DND-41 (cell line): ENCODE data around the gene MS4A4E.

Source experiments
- ATAC-seq: fragments of 200-7000 bp; cut with Tn5 transposase; 3 replicates; pipeline ENCODE4 v1.9.1; 2021; ENCODE audit warnings: low read depth; ENCODE audit not compliant: insufficient read depth
- DNase-seq: peaks from one replicate; pipeline ENCODE4 v3.0.0-alpha.2; 2020
- H2AFZ ChIP-seq: 2 replicates; pipeline ENCODE4 v1.6.0; 2012; ENCODE audit warnings: low read depth, low read length
- H3K27ac ChIP-seq: 2 replicates; pipeline ENCODE4 v1.5.1; 2012; ENCODE audit warnings: low read length, inconsistent platforms
- H3K27me3 ChIP-seq: fragments of 200-600 bp; sonication (generic); 2 replicates; pipeline ENCODE4 v1.6.0; 2012; ENCODE audit warnings: low read length, mild to moderate bottlenecking, inconsistent platforms; ENCODE audit not compliant: insufficient read depth, poor library complexity
- H3K36me3 ChIP-seq: 2 replicates; pipeline ENCODE4 v1.5.1; 2012; ENCODE audit warnings: low read length, inconsistent platforms; ENCODE audit not compliant: insufficient read depth
- H3K4me1 ChIP-seq: 2 replicates; pipeline ENCODE4 v1.5.1; 2012; ENCODE audit warnings: mild to moderate bottlenecking, low read length; ENCODE audit not compliant: insufficient read depth
- H3K4me2 ChIP-seq: 2 replicates; pipeline ENCODE4 v1.6.0; 2012; ENCODE audit warnings: mild to moderate bottlenecking, moderate library complexity, low read length, inconsistent platforms; ENCODE audit not compliant: insufficient read depth
- H3K4me3 ChIP-seq, 2 experiments: fragments of 200-600 bp in 1 of 2; shearing (Covaris generic) in 1 of 2; 2 replicates each; pipeline ENCODE4 v1.5.1; 2012 to 2016; ENCODE audit warnings: inconsistent platforms in 2 of 2, low read length in 2 of 2, mild to moderate bottlenecking in 2 of 2, low read depth in 1 of 2, moderate library complexity in 1 of 2
- H3K79me2 ChIP-seq: 2 replicates; pipeline ENCODE4 v1.6.0; 2012; ENCODE audit warnings: low read length, inconsistent platforms; ENCODE audit not compliant: insufficient read depth
- H3K9ac ChIP-seq: 2 replicates; pipeline ENCODE4 v1.6.0; 2012; ENCODE audit warnings: low read depth, mild to moderate bottlenecking, inconsistent platforms, low read length, moderate library complexity
- H3K9me3 ChIP-seq: 2 replicates; pipeline ENCODE4 v1.5.1; 2012; ENCODE audit warnings: low read length, moderate library complexity, mild to moderate bottlenecking, inconsistent platforms; ENCODE audit not compliant: insufficient read depth, severe bottlenecking
- H4K20me1 ChIP-seq: 2 replicates; pipeline ENCODE4 v1.6.0; 2012; ENCODE audit warnings: low read length; ENCODE audit not compliant: insufficient read depth
- EZH2 ChIP-seq: IDR thresholded peaks from 3 replicates; pipeline ENCODE4 v1.6.1; 2012; ENCODE audit warnings: borderline replicate concordance, low read depth, mild to moderate bottlenecking, moderate library complexity, low read length, inconsistent platforms; ENCODE audit not compliant: severe bottlenecking
- TF ChIP-seq, protein P1 (sequence below): IDR thresholded peaks from 2 replicates; pipeline ENCODE4 v1.5.1; 2012; ENCODE audit warnings: borderline replicate concordance, low read length, moderate library complexity, mild to moderate bottlenecking; ENCODE audit not compliant: poor library complexity, severe bottlenecking; ENCODE audit errors: extremely low read depth

Gene MS4A4E

DNA sequence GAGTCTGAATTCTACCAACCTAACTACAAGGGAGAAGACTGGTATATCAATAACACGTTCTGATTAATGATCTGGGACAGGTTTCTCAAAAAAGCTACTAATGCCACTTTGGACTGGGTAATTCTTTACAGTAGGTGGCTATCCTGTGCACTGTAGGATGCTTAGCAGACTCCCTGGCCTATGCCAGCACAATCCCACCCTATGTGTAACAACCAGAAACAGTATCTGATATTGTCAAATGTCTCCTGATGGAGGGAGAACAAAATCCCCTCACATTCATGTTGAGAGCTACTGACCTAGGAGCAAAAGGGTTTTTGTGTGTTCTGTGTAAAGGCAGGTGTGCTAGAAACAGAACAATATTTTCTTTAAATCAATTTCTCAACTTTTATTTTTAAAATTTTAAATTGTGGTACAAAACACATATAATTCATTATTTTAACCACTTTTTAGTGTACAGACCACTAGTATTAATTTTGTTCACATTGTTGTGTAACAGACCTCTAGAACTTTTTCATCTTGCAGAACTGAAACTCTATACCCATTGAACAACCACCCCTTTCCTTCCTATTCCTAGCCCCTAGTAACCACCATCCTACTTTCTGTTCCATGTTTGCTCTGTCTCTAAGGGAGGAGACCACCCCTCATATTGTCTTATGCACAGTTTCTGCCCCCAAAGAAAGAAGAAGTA lies 58.0 kb downstream of the MS4A4E start:
- Histone ChIP-seq H3K4me2 (no peak overlapping the region), H3K79me2 (no peaks in the 10 kb centered on the region), H3K36me3 (no peaks in the 10 kb centered on the region), H3K9ac (no peak overlapping the region), H4K20me1 (no peaks in the 10 kb centered on the region), H3K27ac (no peak overlapping the region), H3K4me1 (peaks cover 26% of the 10 kb centered on the region), H2AFZ (no peak overlapping the region), H3K4me3 (no peak overlapping the region), H3K27me3 (no peaks in the 10 kb centered on the region), H3K9me3 (peaks cover 9% of the 10 kb centered on the region)
- ATAC-seq (no peak), DNase-seq (no peak)
- no peak for TF ChIP-seq EZH2
- TF ChIP-seq, protein P1, sequence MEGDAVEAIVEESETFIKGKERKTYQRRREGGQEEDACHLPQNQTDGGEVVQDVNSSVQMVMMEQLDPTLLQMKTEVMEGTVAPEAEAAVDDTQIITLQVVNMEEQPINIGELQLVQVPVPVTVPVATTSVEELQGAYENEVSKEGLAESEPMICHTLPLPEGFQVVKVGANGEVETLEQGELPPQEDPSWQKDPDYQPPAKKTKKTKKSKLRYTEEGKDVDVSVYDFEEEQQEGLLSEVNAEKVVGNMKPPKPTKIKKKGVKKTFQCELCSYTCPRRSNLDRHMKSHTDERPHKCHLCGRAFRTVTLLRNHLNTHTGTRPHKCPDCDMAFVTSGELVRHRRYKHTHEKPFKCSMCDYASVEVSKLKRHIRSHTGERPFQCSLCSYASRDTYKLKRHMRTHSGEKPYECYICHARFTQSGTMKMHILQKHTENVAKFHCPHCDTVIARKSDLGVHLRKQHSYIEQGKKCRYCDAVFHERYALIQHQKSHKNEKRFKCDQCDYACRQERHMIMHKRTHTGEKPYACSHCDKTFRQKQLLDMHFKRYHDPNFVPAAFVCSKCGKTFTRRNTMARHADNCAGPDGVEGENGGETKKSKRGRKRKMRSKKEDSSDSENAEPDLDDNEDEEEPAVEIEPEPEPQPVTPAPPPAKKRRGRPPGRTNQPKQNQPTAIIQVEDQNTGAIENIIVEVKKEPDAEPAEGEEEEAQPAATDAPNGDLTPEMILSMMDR: no peak

DNA sequence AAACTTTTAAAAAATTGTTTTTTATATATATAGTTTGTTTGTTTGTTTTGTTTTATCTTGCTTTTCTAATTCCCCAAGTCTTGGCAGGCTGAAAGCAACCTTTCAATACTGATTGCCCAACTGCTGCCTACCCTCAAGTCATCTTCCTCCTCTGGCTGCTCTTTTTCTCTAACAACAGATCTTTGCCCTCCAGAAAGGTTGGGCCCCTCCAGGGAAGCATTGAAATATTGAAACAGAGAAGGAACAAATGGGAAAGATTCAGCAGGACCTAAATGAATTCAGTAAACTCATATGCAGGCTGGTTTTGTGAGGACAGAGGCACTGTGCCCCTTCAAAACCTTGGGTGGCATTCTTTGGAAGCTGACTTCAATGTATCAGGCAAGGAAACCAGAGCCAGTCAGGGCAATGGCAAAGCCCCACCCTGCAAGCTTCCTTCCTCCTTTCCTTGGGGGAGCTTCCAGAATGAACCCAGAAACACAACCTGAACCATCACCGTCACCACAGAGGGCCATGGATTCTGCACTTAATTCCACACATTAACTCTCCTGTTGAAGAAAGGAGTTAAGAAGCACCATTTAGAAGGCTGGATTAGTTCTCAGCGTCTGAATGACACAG lies 59.2 kb downstream of the MS4A4E start:
- Histone ChIP-seq H3K27me3 (no peaks in the 10 kb centered on the region), H3K36me3 (no peaks in the 10 kb centered on the region), H2AFZ (no peak overlapping the region), H3K9ac (no peak overlapping the region), H3K79me2 (no peaks in the 10 kb centered on the region), H3K4me2 (no peak overlapping the region), H3K9me3 (peaks cover 9% of the 10 kb centered on the region), H4K20me1 (no peaks in the 10 kb centered on the region), H3K4me1 (peaks cover 21% of the 10 kb centered on the region), H3K27ac (no peak overlapping the region), H3K4me3 (no peak overlapping the region)
- DNase-seq (no peak), ATAC-seq (no peak)
- TF ChIP-seq EZH2: no peak
- TF ChIP-seq, protein P1: no peak

DNA sequence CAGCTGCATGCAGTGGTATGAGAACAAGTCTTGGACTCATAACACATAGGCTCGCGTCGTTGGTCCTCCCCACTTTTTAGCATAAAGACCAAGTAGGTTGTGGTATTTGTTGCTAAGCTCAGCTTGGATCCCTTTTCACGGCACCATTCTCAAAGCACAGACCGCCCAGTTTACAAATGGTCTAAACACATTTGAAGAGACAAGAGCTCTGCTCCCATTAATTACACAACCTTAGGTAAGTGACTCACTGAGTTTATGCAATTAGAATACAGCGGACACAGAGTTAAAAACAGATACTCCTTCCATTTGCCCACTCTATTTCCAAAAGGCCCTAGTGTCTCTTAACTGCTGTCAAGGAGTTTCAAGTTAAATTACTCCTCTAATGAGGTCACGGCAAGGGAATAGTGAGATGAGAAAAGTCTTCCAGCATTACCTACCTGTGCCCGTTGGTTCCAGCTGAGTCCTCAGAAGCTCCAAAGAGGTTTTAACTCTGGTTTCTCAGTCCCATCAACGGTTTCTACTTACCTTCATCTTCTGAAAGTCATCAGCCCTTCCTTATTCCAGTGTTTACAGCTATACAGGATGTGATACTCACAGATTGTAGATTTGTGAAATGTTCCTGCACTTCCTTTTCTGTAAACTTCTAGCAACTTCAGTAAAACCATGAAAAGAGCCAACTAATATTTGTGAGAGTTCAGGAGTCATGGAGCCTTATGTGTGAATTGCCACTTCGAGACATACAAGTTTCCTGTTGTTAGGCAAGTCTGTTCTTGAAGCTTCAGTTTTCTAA lies 60.2 kb downstream of the MS4A4E start, which contains the start of gene MS4A6A:
TSS of gene MS4A6A (minus strand) at position 543 of the 790 bp plus-strand sequence. CDS start 1,356 bp downstream, outside the sequence.
- peaks cover 12% of the 10 kb centered on the region for H3K4me1 ChIP-seq
- H3K79me2 ChIP-seq: no peaks in the 10 kb centered on the region
- TF ChIP-seq, protein P1: no peak
- TF ChIP-seq EZH2: no peak
- peak within 1 kb of the TSS; percentile 62 for H2AFZ ChIP-seq
- H3K4me3 ChIP-seq: no peak within 1 kb of the TSS
- no peak within 1 kb of the TSS for H3K9ac ChIP-seq
- no peak within 1 kb of the TSS for H3K4me2 ChIP-seq
- H3K9me3 ChIP-seq: peaks cover 9% of the 10 kb centered on the region
- no peak for DNase-seq
- H3K27ac ChIP-seq: peak within 1 kb of the TSS; percentile 34; the same call in 1 of the 2 replicates
- H4K20me1 ChIP-seq: no peaks in the 10 kb centered on the region
- no peaks in the 10 kb centered on the region for H3K27me3 ChIP-seq
- H3K36me3 ChIP-seq: no peaks in the 10 kb centered on the region
- no peak for ATAC-seq
